ACC112 (cell line): ENCODE results near the gene TBX4.

Source experiments
- H2AFZ ChIP-seq: fragments of 200-600 bp; sonication (generic); one replicate; pipeline ENCODE4 v1.6.0; 2017; ENCODE audit warnings: antibody characterized with exemption, low read length; ENCODE audit not compliant: unreplicated experiment
- H3K27ac ChIP-seq: fragments of 200-600 bp; sonication (generic); 2 replicates; pipeline ENCODE4 v1.5.1; 2014; ENCODE audit warnings: low read depth, mild to moderate bottlenecking, antibody characterized with exemption, low read length, moderate library complexity
- H3K27me3 ChIP-seq: fragments of 200-600 bp; sonication (generic); 2 replicates; pipeline ENCODE4 v1.6.1; 2014; ENCODE audit warnings: mild to moderate bottlenecking, antibody characterized with exemption, low read length, moderate library complexity, mixed read lengths; ENCODE audit not compliant: insufficient read depth
- H3K36me3 ChIP-seq: fragments of 200-600 bp; sonication (generic); 2 replicates; pipeline ENCODE4 v1.6.1; 2016; ENCODE audit warnings: mild to moderate bottlenecking, antibody characterized with exemption, low read length, moderate library complexity, mixed read lengths; ENCODE audit not compliant: insufficient read depth
- H3K4me1 ChIP-seq: fragments of 200-600 bp; sonication (generic); one replicate; pipeline ENCODE4 v1.6.1; 2016; ENCODE audit warnings: low read length, mixed read lengths; ENCODE audit not compliant: insufficient read depth, unreplicated experiment, control insufficient read depth
- H3K4me3 ChIP-seq: fragments of 200-600 bp; sonication (generic); 2 replicates; pipeline ENCODE4 v1.5.1; 2014; ENCODE audit warnings: mild to moderate bottlenecking, low read depth, low read length
- H3K79me2 ChIP-seq: fragments of 200-600 bp; sonication (generic); one replicate; pipeline ENCODE4 v1.6.0; 2016; ENCODE audit warnings: low read length; ENCODE audit not compliant: control insufficient read depth, unreplicated experiment, insufficient read depth

Gene TBX4

DNA sequence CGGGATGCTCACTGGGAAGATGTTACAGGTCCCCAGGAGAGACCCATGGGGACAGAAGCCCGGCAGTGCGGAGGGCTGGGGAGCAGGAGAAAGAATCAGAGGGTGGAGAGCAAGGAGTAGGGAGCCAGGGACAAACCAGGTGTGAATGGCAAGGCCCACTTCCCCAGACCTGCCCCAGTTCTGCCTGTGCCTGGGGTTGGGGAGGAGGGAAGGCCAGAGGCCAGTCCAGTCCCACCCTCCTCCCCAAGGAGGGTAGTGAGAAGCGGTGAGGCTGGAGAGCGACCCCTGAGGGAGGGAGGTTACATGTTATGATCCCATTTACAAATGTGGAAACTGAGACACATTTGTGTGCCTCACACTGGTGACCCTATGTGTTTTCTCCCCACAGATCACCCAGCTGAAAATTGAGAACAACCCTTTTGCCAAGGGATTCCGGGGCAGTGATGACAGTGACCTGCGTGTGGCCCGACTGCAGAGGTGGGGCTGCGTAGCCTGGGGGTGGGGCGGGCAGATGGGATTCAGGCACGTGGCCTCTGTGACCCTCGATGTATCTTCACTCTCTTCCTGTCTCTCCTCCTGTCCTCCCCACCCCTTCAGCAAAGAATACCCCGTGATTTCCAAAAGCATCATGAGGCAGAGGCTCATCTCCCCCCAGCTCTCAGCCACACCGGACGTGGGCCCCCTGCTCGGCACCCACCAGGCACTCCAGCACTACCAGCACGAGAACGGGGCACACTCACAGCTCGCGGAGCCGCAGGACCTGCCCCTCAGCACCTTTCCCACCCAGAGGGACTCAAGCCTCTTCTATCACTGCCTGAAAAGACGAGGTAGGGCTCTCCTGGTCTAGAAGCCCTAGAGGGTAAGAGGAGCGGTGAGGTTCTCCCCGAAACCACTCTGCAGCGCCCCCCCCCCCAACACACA is 27.5 kb downstream of the TBX4 start:
- Histone ChIP-seq H3K79me2 (no peaks in the 10 kb centered on the region), H2AFZ (no peak overlapping the region), H3K4me1 (peaks cover 12% of the 10 kb centered on the region), H3K27me3 (no peaks in the 10 kb centered on the region), H3K27ac (no peak overlapping the region), H3K4me3 (no peak overlapping the region), H3K36me3 (no peaks in the 10 kb centered on the region)

DNA sequence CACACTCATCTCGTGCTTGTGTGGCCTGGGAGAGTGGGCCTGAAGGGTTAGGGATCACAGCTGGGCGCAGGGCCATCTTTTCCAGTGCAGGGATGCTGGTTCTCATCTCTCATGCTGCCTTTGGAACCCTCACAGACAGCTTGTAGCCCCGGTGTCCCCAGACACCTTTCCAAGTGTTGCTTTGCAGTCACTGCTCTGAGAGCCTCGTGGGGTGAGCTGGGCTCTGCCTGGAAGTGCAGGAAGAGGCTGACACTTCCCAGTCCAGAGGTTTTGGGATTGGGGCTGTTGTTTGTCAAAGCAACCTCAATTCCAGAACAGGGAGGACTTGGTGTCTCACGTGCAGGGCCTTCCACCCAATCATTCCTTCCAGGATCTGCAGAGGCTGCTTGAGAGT is 28.2 kb downstream of the TBX4 start:
- no peak overlapping the region for H3K27ac ChIP-seq
- no peak overlapping the region for H3K4me3 ChIP-seq
- no peak overlapping the region for H2AFZ ChIP-seq
- H3K4me1 ChIP-seq, result peaks cover 7% of the 10 kb centered on the region
- H3K27me3 ChIP-seq, result no peaks in the 10 kb centered on the region
- no peaks in the 10 kb centered on the region for H3K79me2 ChIP-seq
- H3K36me3 ChIP-seq, result no peaks in the 10 kb centered on the region

DNA sequence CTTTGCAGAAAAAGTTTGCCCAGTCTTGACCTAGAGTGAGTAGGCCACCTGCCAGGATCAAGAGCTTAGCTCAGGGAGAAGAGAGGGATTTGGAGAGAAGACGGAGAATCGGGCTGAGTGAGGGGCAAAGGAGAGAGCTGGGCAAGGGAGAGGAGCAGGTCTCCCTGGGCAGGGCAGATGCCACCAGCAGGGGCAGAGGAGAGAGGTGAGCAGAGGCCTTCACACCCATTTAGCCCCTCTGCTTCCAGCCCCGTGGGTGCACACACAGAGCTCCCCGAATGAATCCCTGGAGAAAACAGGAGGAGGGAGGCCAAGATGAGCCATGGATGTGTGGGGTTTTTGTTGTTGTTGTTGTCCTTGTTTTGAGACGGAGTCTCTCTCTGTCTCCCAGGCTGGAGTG is 29.2 kb downstream of the TBX4 start:
- Histone ChIP-seq H3K27me3 (no peaks in the 10 kb centered on the region), H3K4me3 (no peak overlapping the region), H3K27ac (no peak overlapping the region)

DNA sequence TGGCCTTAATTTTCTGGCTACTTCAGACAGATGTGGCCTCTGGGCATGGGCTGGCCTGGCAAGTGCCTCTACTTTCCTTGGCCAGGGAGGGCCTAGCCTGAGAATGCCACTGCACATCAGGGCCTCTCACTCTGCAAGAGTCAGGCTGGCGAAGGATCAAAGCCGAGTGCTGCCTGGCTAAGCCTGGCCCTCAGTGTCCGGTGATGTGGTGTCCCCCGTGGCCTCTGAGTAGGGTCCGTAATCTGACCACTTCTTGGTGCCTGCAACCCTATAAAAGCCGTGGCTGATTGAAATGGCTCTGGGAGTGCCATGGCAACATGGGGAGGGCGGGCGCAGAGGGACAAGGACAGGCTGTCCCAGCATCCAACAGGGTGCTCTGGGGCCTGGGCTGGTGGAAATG is 30.2 kb downstream of the TBX4 start:
- no peak overlapping the region for H3K27ac ChIP-seq

More for the DNA sequence above, 29.2 kb downstream of the TBX4 start:
- H2AFZ ChIP-seq, result no peak overlapping the region
- H3K4me1 ChIP-seq, result no peaks in the 10 kb centered on the region
- H3K79me2 ChIP-seq, result no peaks in the 10 kb centered on the region
- no peaks in the 10 kb centered on the region for H3K36me3 ChIP-seq

DNA sequence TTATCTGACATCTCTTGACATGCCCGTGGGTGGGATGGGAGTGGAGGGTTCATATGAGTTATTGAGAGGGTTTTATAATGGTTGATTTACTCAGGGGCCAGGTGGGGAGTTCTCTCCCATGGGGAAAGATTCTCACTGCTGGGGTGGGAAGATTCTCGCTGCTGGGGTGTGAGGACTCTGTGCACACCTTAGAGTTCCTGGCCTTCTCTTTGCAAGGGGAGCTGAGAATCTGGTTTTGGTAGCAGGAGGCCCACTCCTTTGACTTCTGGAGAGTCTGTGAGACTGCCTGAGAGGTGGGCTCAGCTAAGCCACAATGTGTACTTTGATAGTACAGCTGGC is 31.5 kb downstream of the TBX4 start:
- no peaks in the 10 kb centered on the region for H3K27me3 ChIP-seq
- no peak overlapping the region for H2AFZ ChIP-seq
- no peak overlapping the region for H3K27ac ChIP-seq
- no peaks in the 10 kb centered on the region for H3K4me1 ChIP-seq
- no peak overlapping the region for H3K4me3 ChIP-seq
- H3K36me3 ChIP-seq, result no peaks in the 10 kb centered on the region
- no peaks in the 10 kb centered on the region for H3K79me2 ChIP-seq

More for the DNA sequence above, 30.2 kb downstream of the TBX4 start:
- Histone ChIP-seq H3K4me3 (no peak overlapping the region), H3K4me1 (no peaks in the 10 kb centered on the region), H3K36me3 (no peaks in the 10 kb centered on the region), H3K27me3 (no peaks in the 10 kb centered on the region), H3K79me2 (no peaks in the 10 kb centered on the region), H2AFZ (no peak overlapping the region)

DNA sequence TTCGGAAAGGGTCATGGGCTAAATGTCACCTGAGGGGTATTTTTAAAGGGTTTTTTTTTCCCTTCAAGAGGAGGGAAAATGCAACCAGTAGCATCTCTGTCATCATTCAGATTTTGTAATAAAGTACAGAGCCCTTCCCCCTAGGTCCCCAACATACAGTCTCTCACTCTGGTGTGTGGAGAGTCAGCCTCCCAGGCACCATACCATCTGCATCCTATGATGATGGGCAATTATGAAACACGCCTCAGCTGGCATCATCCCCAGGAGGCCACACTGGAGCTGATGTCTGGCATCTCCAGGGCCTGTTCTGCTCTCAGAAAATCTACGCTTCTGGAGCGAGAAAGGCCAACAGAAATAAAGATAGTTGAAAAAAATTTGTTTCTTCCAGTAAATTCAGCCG is 32.0 kb downstream of the TBX4 start:
- Histone ChIP-seq H3K79me2 (no peaks in the 10 kb centered on the region), H3K27me3 (no peaks in the 10 kb centered on the region), H3K27ac (no peak overlapping the region), H2AFZ (no peak overlapping the region), H3K36me3 (no peaks in the 10 kb centered on the region), H3K4me1 (no peaks in the 10 kb centered on the region), H3K4me3 (no peak overlapping the region)

DNA sequence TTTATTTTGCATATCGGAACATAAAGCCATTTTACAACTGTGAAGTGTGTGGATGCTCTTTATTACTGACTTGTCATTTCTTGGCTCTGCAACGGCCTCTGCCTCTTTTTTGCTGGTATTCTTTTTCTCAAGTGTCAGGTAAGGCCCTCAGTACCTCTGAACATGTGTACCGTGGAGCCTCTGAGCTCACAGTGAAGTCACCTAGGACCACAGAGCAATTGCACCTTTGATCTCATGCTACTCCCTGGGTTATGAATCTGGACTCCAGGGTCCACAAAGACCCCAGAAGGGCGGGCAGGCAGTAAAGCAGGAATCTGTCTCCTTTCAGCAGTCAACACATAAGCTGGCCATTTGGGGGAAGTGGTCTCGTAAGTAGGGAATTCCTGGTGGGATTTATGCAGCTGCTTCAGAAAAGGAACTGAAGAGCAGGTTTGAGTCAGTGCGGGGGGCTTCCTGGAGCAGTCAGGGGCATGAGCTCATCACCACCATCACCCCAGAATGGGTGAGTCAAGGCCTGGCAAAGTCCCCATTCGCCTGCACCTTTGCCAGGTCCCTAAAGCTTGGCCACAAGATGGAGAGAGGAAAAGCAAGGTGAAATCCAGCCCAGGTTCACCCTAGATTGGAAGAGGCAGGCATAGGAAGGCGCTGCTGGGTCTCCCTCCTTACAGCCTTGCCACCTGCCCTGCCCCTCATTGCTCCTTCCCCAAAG is 33.0 kb downstream of the TBX4 start:
- H2AFZ ChIP-seq, result no peak overlapping the region
- no peak overlapping the region for H3K27ac ChIP-seq
- no peak overlapping the region for H3K4me3 ChIP-seq
- no peaks in the 10 kb centered on the region for H3K36me3 ChIP-seq
- no peaks in the 10 kb centered on the region for H3K27me3 ChIP-seq
- no peaks in the 10 kb centered on the region for H3K79me2 ChIP-seq
- H3K4me1 ChIP-seq, result no peaks in the 10 kb centered on the region

DNA sequence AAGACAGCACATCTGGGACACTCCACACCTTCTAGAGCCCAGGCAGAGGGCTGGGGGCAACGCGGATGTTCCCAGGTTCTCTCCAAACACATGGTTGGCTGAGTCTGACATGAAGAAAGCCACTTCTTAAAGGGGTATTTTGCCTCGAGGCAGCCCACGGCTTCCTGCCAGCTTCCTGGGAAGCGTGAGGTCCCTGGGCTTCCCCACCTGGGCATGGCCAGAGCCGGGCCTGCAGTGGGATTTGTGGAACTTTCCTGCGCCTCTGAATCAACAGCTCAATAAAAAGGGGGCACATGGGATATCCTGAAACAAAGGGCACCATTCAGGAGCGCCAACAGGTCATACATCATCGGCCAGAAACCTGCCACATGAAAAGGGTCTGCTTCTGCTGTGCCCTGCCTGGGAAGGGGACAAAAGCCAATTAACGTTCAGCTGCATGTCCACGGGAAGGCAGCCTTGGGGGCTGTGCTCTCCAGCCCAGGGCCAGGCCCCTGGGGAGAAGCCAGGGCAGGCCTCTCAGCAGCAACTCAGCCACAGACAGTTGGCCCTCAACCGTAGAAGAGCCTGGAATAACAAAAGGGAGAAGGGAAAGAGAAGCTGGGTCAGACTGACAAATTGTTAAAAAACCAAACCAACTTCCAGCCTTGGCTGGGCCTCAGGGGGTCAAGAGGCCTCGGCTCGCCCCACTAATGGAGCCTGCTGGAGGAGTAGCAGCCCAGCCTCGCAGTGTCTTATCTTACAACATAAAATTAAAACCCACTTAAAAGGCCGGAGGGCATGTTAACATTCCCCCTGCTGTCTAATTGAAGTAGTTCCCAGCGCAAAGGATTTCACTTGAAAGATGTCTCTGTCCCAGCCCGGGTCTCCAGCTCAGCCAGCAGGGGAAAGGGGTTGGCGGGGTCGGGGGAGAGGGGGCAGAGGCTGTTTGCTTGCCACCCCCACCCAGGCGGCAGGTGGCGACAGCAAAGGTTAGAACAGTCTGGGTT is 34.2 kb downstream of the TBX4 start:
- no peak overlapping the region for H3K4me3 ChIP-seq
- no peaks in the 10 kb centered on the region for H3K36me3 ChIP-seq
- H2AFZ ChIP-seq, result no peak overlapping the region
- no peaks in the 10 kb centered on the region for H3K4me1 ChIP-seq
- H3K27me3 ChIP-seq, result no peaks in the 10 kb centered on the region
- H3K79me2 ChIP-seq, result no peaks in the 10 kb centered on the region
- H3K27ac ChIP-seq, result no peak overlapping the region

DNA sequence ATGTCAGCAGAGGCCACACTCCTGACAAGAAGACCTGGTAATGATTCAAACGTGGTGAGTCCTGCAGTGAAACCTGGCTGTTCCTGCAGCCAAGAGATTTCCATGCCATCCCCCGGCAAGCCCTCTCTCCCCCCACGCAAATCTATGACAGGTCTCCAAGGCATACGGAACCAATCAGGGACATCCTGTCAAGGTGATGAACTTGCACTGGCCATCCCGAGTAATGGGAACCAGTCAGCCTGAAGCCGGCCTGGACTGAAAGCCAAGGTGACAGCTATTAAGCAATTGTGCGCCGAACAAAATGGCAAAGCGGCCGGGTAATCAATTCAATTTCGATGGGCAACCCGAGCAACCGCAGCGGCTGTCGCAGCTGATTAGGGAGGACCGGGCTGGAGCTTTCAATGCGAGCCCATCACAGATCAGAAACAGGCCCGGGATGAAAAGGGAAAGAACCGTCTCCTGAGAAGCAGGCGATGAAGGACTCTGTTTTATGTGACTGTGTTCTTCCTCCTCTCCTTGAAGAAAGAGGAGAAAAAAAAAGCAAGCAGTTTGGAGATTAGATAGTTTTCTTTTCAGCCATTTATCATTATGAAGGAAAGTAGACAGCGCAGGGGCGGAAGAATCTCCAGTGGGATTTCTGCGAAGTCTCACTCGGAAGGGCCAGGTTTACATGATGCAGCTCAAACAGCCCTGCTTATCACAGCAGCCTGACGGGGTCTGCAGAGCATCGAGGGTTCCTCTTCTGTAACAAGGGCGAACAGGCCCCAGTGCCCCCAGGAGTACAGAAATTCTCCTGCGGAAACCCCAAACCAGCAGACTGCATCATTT is 35.2 kb downstream of the TBX4 start:
- H3K4me1 ChIP-seq, result no peaks in the 10 kb centered on the region
- H3K27me3 ChIP-seq, result no peaks in the 10 kb centered on the region
- no peak overlapping the region for H3K27ac ChIP-seq
- no peak overlapping the region for H3K4me3 ChIP-seq
- H3K79me2 ChIP-seq, result no peaks in the 10 kb centered on the region
- no peaks in the 10 kb centered on the region for H3K36me3 ChIP-seq
- H2AFZ ChIP-seq, result no peak overlapping the region
